Amygdala (tissue), 56 donors: ENCODE results near the gene GFPT2.

Source experiments
- DNase-seq, 56 donors: peaks; one replicate each; lab custom pipeline; 2025; lab: John Stamatoyannopoulos, UW

GFPT2 gene

GRCh38 chr5:180353048-180353979, at the start of gene GFPT2:
GFPT2 (minus strand) TSS chr5:180353336; CDS start chr5:180353217, 119 bp downstream.
- peak in 55 of 56 donors; percentile 22 to 91 (median 78) for DNase-seq

- DNase-seq, result no peak
Observed at GRCh38 chr5:180402716-180403115, 49.6 kb upstream of the GFPT2 start.

- DNase-seq, result no peak
Observed at GRCh38 chr5:180401229-180401907, 48.2 kb upstream of the GFPT2 start.

GRCh38 chr5:180400416-180400815, 47.3 kb upstream of the GFPT2 start:
- DNase-seq, result no peak

GRCh38 chr5:180399401-180400215, 46.5 kb upstream of the GFPT2 start:
- DNase-seq, result no peak

GRCh38 chr5:180396926-180397325, 43.8 kb upstream of the GFPT2 start:
- peak in 12 of 56 donors; percentile 9 to 43 (median 30) for DNase-seq

- DNase-seq, result no peak
Observed at GRCh38 chr5:180395540-180396274, 42.6 kb upstream of the GFPT2 start.

- no peak for DNase-seq
Observed at GRCh38 chr5:180394031-180394636, 41.0 kb upstream of the GFPT2 start.

- DNase-seq, result no peak
Observed at GRCh38 chr5:180391276-180391675, 38.1 kb upstream of the GFPT2 start.

GRCh38 chr5:180390441-180391190, 37.5 kb upstream of the GFPT2 start:
- peak in 2 of 56 donors; percentile 11 to 26 for DNase-seq

- no peak for DNase-seq
Observed at GRCh38 chr5:180389252-180390101, 36.3 kb upstream of the GFPT2 start.

GRCh38 chr5:180387798-180388197, 34.7 kb upstream of the GFPT2 start:
- no peak for DNase-seq

- DNase-seq, result no peak
Observed at GRCh38 chr5:180382926-180383325, 29.8 kb upstream of the GFPT2 start.

GRCh38 chr5:180381851-180382480, 28.8 kb upstream of the GFPT2 start:
- no peak for DNase-seq

- no peak for DNase-seq
Observed at GRCh38 chr5:180381428-180381827, 28.3 kb upstream of the GFPT2 start.

GRCh38 chr5:180380856-180381255, 27.7 kb upstream of the GFPT2 start:
- no peak for DNase-seq

- no peak for DNase-seq
Observed at GRCh38 chr5:180380441-180380840, 27.3 kb upstream of the GFPT2 start.
